Measurements from ENCODE around the gene CORO7. TPM values are rescaled to one million over a fixed set of nuclear protein-coding genes. Genes with fewer than 3 reads are reported as not detected.
A peak's percentile ranks its signal among the peaks of the same experiment; 100 is the strongest.

CORO7 gene
- total and polyA plus RNA-seq, 9 of the 15 experiments (the other 6 are each of a cell fraction or from before 2014, with no cell fraction given) = 0.45 to 77.2 (median 18.7) TPM

- no peak for TF ChIP-seq MED1 (CRISPR knock-in tag; IDR thresholded peaks at IDR 0.05; ENCODE audit: borderline replicate concordance)
- peak; percentile 72; the same call in 1 of the 2 replicates for TF ChIP-seq ZBTB34 (CRISPR knock-in tag; IDR thresholded peaks at IDR 0.05)
- peak in 1 of 2 experiments; percentile 41; a peak in 1 of 4 replicates for TF ChIP-seq MAZ (CRISPR knock-in tag; conservative IDR thresholded peaks at IDR 0.05 in 1 of 2, IDR thresholded peaks at IDR 0.05 in 1 of 2)
- TF ChIP-seq ETV5 (CRISPR knock-in tag; IDR thresholded peaks at IDR 0.05; ENCODE audit: low read depth) = no peak
- TF ChIP-seq SOX6 (IDR thresholded peaks at IDR 0.05) = no peak
- TF ChIP-seq ARID3B (CRISPR knock-in tag; IDR thresholded peaks at IDR 0.05; ENCODE audit: borderline replicate concordance) = no peak
- no peak for TF ChIP-seq RBM22 (IDR thresholded peaks at IDR 0.05; ENCODE audit: low read depth, low read length, poor library complexity, severe bottlenecking)
- TF ChIP-seq TCF7L2 (IDR thresholded peaks at IDR 0.05; ENCODE audit: low read depth, low read length) = no peak
- TF ChIP-seq NR4A1 (CRISPR knock-in tag; IDR thresholded peaks at IDR 0.05) = no peak
- peak; percentile 80 for TF ChIP-seq NR4A1 (tag; IDR thresholded peaks at IDR 0.05)
- no peak for TF ChIP-seq CBX5 (IDR thresholded peaks at IDR 0.05; ENCODE audit: borderline replicate concordance, low read depth)
- no peak for TF ChIP-seq FIP1L1 (IDR thresholded peaks at IDR 0.05; ENCODE audit: low read depth, low read length, poor library complexity, severe bottlenecking)
- no peak for TF ChIP-seq HDGF (IDR thresholded peaks at IDR 0.05)
- TF ChIP-seq ZNF354B (CRISPR knock-in tag; IDR thresholded peaks at IDR 0.05) = no peak; the same call in 1 of the 2 replicates
- no peak for TF ChIP-seq KAT2B (IDR thresholded peaks at IDR 0.05; ENCODE audit: low read depth, low read length)
- no peak for TF ChIP-seq ZNF133 (CRISPR knock-in tag; IDR thresholded peaks at IDR 0.05)
- no peak for TF ChIP-seq U2AF1 (optimal IDR thresholded peaks at IDR 0.05; ENCODE audit: low read depth, low read length)
- no peak for TF ChIP-seq ZNF511 (CRISPR knock-in tag; IDR thresholded peaks at IDR 0.05)
- TF ChIP-seq ZNF197 (CRISPR knock-in tag; IDR thresholded peaks at IDR 0.05; ENCODE audit: low read depth) = peak; percentile 87
- TF ChIP-seq ZFP1 (CRISPR knock-in tag; IDR thresholded peaks at IDR 0.05) = no peak
- no peak for TF ChIP-seq NR1H2 (CRISPR knock-in tag; IDR thresholded peaks at IDR 0.05)
- TF ChIP-seq GTF2E2 (tag; IDR thresholded peaks at IDR 0.05) = no peak; the same call in 1 of the 2 replicates
- no peak for TF ChIP-seq HDAC6 (IDR thresholded peaks at IDR 0.05; ENCODE audit: low read depth, low read length)
- TF ChIP-seq ZNF445 (CRISPR knock-in tag; IDR thresholded peaks at IDR 0.05; ENCODE audit: low read depth) = no peak
- no peak for TF ChIP-seq ELF1 (tag; IDR thresholded peaks at IDR 0.05)
- no peak for TF ChIP-seq ELF4 (CRISPR knock-in tag; IDR thresholded peaks at IDR 0.05)
- TF ChIP-seq ZNF707 (CRISPR knock-in tag; conservative IDR thresholded peaks at IDR 0.05) = peak; percentile 70; the same call in 1 of the 2 replicates
- peak; percentile 50; the same call in 1 of the 2 replicates for TF ChIP-seq MTA3 (IDR thresholded peaks at IDR 0.05; ENCODE audit: borderline replicate concordance)
- no peak for TF ChIP-seq OTX1 (CRISPR knock-in tag; IDR thresholded peaks at IDR 0.05)
Measured at GRCh38 chr16:4450931-4451519, 34.6 kb upstream of the CORO7 start (continued).

Data from K562 (cell line).